ENCODE data around the gene ERLIN1.

The ERLIN1 gene

DNA sequence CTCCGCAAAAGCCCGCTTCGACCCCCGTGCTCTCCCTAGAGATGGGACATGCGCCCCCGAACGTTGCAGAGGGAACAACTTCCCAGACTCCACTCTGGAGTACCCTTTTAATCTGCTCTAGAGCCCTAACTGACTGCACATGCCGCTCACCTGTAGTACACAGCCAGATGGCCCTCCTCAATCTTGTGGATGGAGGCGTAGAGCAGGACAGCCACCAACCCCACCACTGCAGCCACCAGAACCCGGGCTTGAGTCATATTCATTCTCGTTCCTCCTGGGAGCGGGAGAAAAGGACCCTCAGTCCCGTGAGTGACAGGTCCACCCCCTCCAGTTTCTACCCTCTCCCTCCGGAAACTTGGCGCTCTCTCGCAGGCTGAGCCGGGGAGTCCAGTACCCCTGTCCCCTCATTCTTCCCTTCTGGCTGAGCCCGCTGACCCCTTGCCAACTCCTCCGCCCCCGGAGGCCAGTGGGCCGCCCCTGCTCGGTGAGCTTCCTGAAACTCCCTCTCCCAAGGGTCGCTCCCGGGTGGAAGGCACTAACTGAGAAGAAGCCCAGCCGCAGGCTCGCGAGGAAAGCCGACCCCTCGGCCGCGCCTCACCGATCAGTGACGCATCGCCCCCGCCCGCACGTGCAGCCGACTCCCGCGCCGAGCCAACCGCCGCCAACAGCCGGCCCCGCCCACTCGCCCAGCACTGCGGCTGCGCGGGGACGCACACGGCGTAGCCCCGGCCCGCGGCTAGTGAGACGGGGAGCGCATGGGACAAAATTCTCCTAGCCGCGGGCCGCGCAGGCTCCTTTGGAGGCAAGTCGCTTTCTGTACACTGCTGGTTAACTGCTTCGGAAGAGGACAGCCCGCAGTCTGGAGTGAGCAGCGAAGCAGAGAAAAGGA lies at the start of gene ERLIN1:
TSS of gene ERLIN1 (minus strand) at position 666 of the 889 bp plus-strand sequence. CDS start at position 263, 403 bp downstream.
- Histone ChIP-seq H3K4me1 (ENCODE audit: insufficient read depth, low read length) (peaks cover 48% of the 10 kb centered on the region), H3K4me3 (ENCODE audit: low read depth in 1 of 2, low read length in 2 of 2) (peak within 1 kb of the TSS; percentile 77 to 86), H4K20me1 (ENCODE audit: insufficient read depth, low read length) (peaks cover 6% of the 10 kb centered on the region), H3K9ac (ENCODE audit: low read depth, low read length) (peak within 1 kb of the TSS; percentile 90), H2AFZ (ENCODE audit: low read depth, low read length) (peak within 1 kb of the TSS; percentile 95), H3K27ac (ENCODE audit: low read length) (peak within 1 kb of the TSS; percentile 97), H3K4me2 (ENCODE audit: insufficient read depth, low read length) (peak within 1 kb of the TSS; percentile 93), H3K36me3 (ENCODE audit: insufficient read depth, low read length) (peaks cover 51% of the 10 kb centered on the region), H3K79me2 (ENCODE audit: insufficient read depth, low read length) (peaks cover 96% of the 10 kb centered on the region), H3K9me3 (ENCODE audit: insufficient read depth, low read length, severe bottlenecking) (no peaks in the 10 kb centered on the region), H3K27me3 (ENCODE audit: insufficient read depth, low read length, poor library complexity) (no peaks in the 10 kb centered on the region)
- DNase-seq (peak; percentile 94), ATAC-seq (ENCODE audit: insufficient read depth, low read depth) (peak; percentile 86)
- TF ChIP-seq EZH2 (IDR thresholded peaks at IDR 0.05; ENCODE audit: borderline replicate concordance, low read depth, low read length, severe bottlenecking) (no peak), CTCF (IDR thresholded peaks at IDR 0.05; ENCODE audit: borderline replicate concordance, extremely low read depth, low read length, poor library complexity, severe bottlenecking) (peak; percentile 43)

GRCh38 chr10:100232101-100232500 lies 46.3 kb upstream of the ERLIN1 start:
- DNase-seq (no peak), ATAC-seq (ENCODE audit: insufficient read depth, low read depth) (no peak)
- TF ChIP-seq EZH2 (IDR thresholded peaks at IDR 0.05; ENCODE audit: borderline replicate concordance, low read depth, low read length, severe bottlenecking), result no peak
- no peak for TF ChIP-seq CTCF (IDR thresholded peaks at IDR 0.05; ENCODE audit: borderline replicate concordance, extremely low read depth, low read length, poor library complexity, severe bottlenecking)
- Histone ChIP-seq H3K4me3 (ENCODE audit: low read depth in 1 of 2, low read length in 2 of 2) (no peak overlapping the region), H3K4me2 (ENCODE audit: insufficient read depth, low read length) (no peak overlapping the region), H2AFZ (ENCODE audit: low read depth, low read length) (no peak overlapping the region), H3K79me2 (ENCODE audit: insufficient read depth, low read length) (peaks cover 26% of the 10 kb centered on the region), H3K27me3 (ENCODE audit: insufficient read depth, low read length, poor library complexity) (no peaks in the 10 kb centered on the region), H3K9me3 (ENCODE audit: insufficient read depth, low read length, severe bottlenecking) (no peaks in the 10 kb centered on the region), H3K9ac (ENCODE audit: low read depth, low read length) (no peak overlapping the region), H3K4me1 (ENCODE audit: insufficient read depth, low read length) (peaks cover 28% of the 10 kb centered on the region), H4K20me1 (ENCODE audit: insufficient read depth, low read length) (no peaks in the 10 kb centered on the region; the same call in 1 of the 2 replicates), H3K36me3 (ENCODE audit: insufficient read depth, low read length) (peaks cover 52% of the 10 kb centered on the region), H3K27ac (ENCODE audit: low read length) (no peak overlapping the region)

DNA sequence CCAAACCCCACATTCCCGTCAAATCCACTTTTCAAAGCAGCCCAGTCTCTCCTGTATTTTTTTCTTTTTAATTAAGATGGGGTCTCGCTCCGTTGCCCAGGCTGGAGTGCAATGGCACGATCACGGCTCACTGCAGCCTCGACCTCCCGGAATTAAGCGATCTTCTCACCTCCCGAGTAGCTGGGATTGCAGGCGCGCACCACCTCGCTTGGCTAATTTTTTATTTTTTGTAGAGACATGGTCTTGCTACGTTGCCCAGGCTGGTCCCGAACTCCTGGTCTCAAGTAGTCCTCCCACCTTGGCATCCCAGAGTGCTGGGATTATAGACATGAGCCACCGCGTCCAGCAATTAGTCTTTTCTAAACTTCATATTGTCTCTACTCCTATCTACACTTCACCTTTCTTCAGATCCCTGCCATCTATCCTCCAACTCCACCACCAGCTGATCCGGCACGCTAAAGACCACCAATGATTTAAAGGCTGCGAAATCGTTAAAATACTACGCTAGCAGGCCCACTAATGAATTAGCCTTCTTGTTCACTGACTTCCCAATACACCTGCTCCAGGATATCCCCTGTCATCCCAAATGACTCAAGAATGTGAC lies 44.1 kb upstream of the ERLIN1 start:
- Histone ChIP-seq H3K36me3 (ENCODE audit: insufficient read depth, low read length) (peaks cover 42% of the 10 kb centered on the region), H3K4me3 (ENCODE audit: low read depth in 1 of 2, low read length in 2 of 2) (peak overlapping the region; percentile 55 to 84; a peak in 3 of 4 replicates), H3K9ac (ENCODE audit: low read depth, low read length) (peak overlapping the region; percentile 64), H3K9me3 (ENCODE audit: insufficient read depth, low read length, severe bottlenecking) (no peaks in the 10 kb centered on the region), H3K27ac (ENCODE audit: low read length) (peak overlapping the region; percentile 88), H3K79me2 (ENCODE audit: insufficient read depth, low read length) (peaks cover 45% of the 10 kb centered on the region), H4K20me1 (ENCODE audit: insufficient read depth, low read length) (no peaks in the 10 kb centered on the region; the same call in 1 of the 2 replicates), H3K4me2 (ENCODE audit: insufficient read depth, low read length) (peak overlapping the region; percentile 76), H2AFZ (ENCODE audit: low read depth, low read length) (peak overlapping the region; percentile 78), H3K27me3 (ENCODE audit: insufficient read depth, low read length, poor library complexity) (no peaks in the 10 kb centered on the region), H3K4me1 (ENCODE audit: insufficient read depth, low read length) (peaks cover 29% of the 10 kb centered on the region)
- ATAC-seq (ENCODE audit: insufficient read depth, low read depth) (no peak; the same call in 2 of the 3 replicates), DNase-seq (peak; percentile 10)
- TF ChIP-seq EZH2 (IDR thresholded peaks at IDR 0.05; ENCODE audit: borderline replicate concordance, low read depth, low read length, severe bottlenecking), result no peak
- TF ChIP-seq CTCF (IDR thresholded peaks at IDR 0.05; ENCODE audit: borderline replicate concordance, extremely low read depth, low read length, poor library complexity, severe bottlenecking), result no peak

Data from DND-41 (cell line).